ENCODE data around the gene GYPE.

GRCh38 chr4:143858456-143858855 lies 46.9 kb downstream of the GYPE start:
- TF ChIP-seq CTCF (CRISPR knock-in tag; IDR thresholded peaks at IDR 0.05) (no peak), BRD4 (CRISPR knock-in tag; IDR thresholded peaks at IDR 0.05) (no peak), RFX5 (IDR thresholded peaks at IDR 0.05; ENCODE audit: low read depth, low read length) (no peak), CHD4 (IDR thresholded peaks at IDR 0.05; ENCODE audit: borderline replicate concordance, low read length) (no peak), HCFC1 (IDR thresholded peaks at IDR 0.05; ENCODE audit: low read depth, low read length) (no peak), TFAP4 (IDR thresholded peaks at IDR 0.05; ENCODE audit: borderline replicate concordance, low read depth) (no peak), DMTF1 (CRISPR knock-in tag; IDR thresholded peaks at IDR 0.05) (no peak), ZNF879 (CRISPR knock-in tag; IDR thresholded peaks at IDR 0.05) (no peak), RNF219 (CRISPR knock-in tag; IDR thresholded peaks at IDR 0.05) (no peak), ZNF274 (CRISPR knock-in tag; IDR thresholded peaks at IDR 0.05) (no peak), POLR2A (IDR thresholded peaks at IDR 0.05; ENCODE audit: insufficient read depth in 1 of 2, low read depth in 2 of 2, low read length in 2 of 2) (no peak), KDM3A (CRISPR knock-in tag; IDR thresholded peaks at IDR 0.05; ENCODE audit: low read depth) (no peak), MAFF (IDR thresholded peaks at IDR 0.05; ENCODE audit: low read depth, low read length) (no peak)
